Loucy (cell line): ENCODE measurements around the gene PBX1.

ENCODE experiments used
- EZH2phosphoT487 ChIP-seq: fragments of 200-600 bp; IDR thresholded peaks from 2 replicates; pipeline ENCODE4 v1.6.1; 2018; ENCODE audit warnings: antibody characterized with exemption, mild to moderate bottlenecking, moderate library complexity, borderline replicate concordance
- TF ChIP-seq, protein P1 (sequence below): fragments of 200-600 bp; sonication (generic); conservative IDR thresholded peaks from 2 replicates; pipeline ENCODE4 v1.5.1; 2014; ENCODE audit warnings: mild to moderate bottlenecking, antibody characterized with exemption, low read length

- TF ChIP-seq, protein P1, sequence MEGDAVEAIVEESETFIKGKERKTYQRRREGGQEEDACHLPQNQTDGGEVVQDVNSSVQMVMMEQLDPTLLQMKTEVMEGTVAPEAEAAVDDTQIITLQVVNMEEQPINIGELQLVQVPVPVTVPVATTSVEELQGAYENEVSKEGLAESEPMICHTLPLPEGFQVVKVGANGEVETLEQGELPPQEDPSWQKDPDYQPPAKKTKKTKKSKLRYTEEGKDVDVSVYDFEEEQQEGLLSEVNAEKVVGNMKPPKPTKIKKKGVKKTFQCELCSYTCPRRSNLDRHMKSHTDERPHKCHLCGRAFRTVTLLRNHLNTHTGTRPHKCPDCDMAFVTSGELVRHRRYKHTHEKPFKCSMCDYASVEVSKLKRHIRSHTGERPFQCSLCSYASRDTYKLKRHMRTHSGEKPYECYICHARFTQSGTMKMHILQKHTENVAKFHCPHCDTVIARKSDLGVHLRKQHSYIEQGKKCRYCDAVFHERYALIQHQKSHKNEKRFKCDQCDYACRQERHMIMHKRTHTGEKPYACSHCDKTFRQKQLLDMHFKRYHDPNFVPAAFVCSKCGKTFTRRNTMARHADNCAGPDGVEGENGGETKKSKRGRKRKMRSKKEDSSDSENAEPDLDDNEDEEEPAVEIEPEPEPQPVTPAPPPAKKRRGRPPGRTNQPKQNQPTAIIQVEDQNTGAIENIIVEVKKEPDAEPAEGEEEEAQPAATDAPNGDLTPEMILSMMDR: no peak
- TF ChIP-seq EZH2phosphoT487: no peak
Measured at GRCh38 chr1:164637461-164638375, 78.7 kb downstream of the PBX1 start.
